ENCODE measurements around the gene GSG1.
"Not testable (repeated sequence)": the region's sequence is repeated elsewhere in the genome, so short reads cannot be mapped to it uniquely, and the experiment has no call there.

Gene GSG1

GRCh38 chr12:13075786-13076570 lies 27.5 kb downstream of the GSG1 start:
- Histone ChIP-seq H3K4me3 (ENCODE audit: low read length) (no peak overlapping the region), H3K4me1 (ENCODE audit: insufficient read depth, low read length) (peaks cover 7% of the 10 kb centered on the region), H3K9me3 (ENCODE audit: low read length) (peaks cover 3% of the 10 kb centered on the region), H3K36me3 (ENCODE audit: insufficient read depth, low read length) (no peaks in the 10 kb centered on the region), H2AFZ (ENCODE audit: low read depth, low read length) (no peak overlapping the region), H3K27me3 (ENCODE audit: insufficient read depth, low read length) (no peaks in the 10 kb centered on the region)

GRCh38 chr12:13075118-13075480 lies 28.4 kb downstream of the GSG1 start:
- Histone ChIP-seq H2AFZ (ENCODE audit: low read depth, low read length) (no peak overlapping the region), H3K4me3 (ENCODE audit: low read length) (no peak overlapping the region), H3K9me3 (ENCODE audit: low read length) (peaks cover 3% of the 10 kb centered on the region), H3K36me3 (ENCODE audit: insufficient read depth, low read length) (no peaks in the 10 kb centered on the region), H3K4me1 (ENCODE audit: insufficient read depth, low read length) (peaks cover 7% of the 10 kb centered on the region), H3K27me3 (ENCODE audit: insufficient read depth, low read length) (no peaks in the 10 kb centered on the region)

GRCh38 chr12:13074396-13075117 lies 28.9 kb downstream of the GSG1 start:
- H2AFZ ChIP-seq (ENCODE audit: low read depth, low read length) = no peak overlapping the region
- H3K27me3 ChIP-seq (ENCODE audit: insufficient read depth, low read length) = no peaks in the 10 kb centered on the region
- peaks cover 3% of the 10 kb centered on the region for H3K9me3 ChIP-seq (ENCODE audit: low read length)
- H3K36me3 ChIP-seq (ENCODE audit: insufficient read depth, low read length) = no peaks in the 10 kb centered on the region
- no peak overlapping the region for H3K4me3 ChIP-seq (ENCODE audit: low read length)
- peaks cover 4% of the 10 kb centered on the region for H3K4me1 ChIP-seq (ENCODE audit: insufficient read depth, low read length)

- H3K4me1 ChIP-seq (ENCODE audit: insufficient read depth, low read length) = no peaks in the 10 kb centered on the region
- no peak overlapping the region for H3K4me3 ChIP-seq (ENCODE audit: low read length)
- H2AFZ ChIP-seq (ENCODE audit: low read depth, low read length) = no peak overlapping the region
- H3K27me3 ChIP-seq (ENCODE audit: insufficient read depth, low read length) = no peaks in the 10 kb centered on the region
- peaks cover 3% of the 10 kb centered on the region for H3K9me3 ChIP-seq (ENCODE audit: low read length)
- H3K36me3 ChIP-seq (ENCODE audit: insufficient read depth, low read length) = peaks cover 4% of the 10 kb centered on the region
Observed at GRCh38 chr12:13073173-13073572, 30.3 kb downstream of the GSG1 start.

DNA sequence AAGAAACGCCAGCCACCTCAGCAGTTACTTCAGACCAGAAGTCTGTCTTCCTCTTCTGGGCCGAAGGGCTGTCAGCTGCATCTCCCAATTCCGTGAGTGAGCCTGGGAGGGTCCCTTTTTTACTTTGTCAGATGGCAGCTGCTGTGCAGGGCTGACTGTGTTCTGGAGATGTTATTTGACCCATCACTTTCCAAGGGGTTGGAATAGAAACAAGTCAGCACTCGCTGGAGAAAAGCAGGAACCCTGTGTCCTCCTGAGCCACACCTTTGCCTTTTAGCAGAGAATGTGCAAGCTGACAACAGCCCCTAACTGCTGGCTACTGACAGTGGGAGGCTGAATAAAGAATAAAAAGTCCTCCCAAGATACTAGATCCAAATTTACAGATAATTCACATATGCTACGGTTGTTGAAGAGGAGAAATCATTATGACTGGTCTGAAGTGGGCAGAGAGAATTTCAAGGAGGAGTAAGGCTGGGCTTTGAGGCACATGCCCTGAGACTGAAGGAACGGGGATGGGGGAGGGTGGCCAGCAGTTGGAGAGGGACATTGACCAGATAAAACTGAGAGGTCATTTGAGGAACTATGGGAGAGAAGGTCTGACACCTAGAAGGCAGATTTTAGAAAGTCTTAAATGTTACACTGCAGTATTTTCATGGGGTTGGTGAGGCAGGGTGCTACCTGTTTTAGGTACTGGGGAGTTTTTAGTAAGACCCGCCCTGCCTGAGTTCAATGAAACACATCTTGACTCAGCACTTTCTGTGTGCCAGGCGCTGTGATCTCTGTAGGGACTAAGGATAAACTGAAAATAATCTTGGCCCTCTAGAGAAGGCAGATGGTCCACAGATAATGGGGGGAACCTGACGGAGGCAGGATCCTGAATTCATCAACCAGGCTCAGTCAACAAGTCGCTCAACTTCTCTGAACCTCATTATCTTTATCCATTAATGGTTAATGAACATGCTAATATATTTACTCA lies 31.9 kb downstream of the GSG1 start:
- H3K4me3 ChIP-seq (ENCODE audit: low read length) = no peak overlapping the region
- H3K36me3 ChIP-seq (ENCODE audit: insufficient read depth, low read length) = peaks cover 6% of the 10 kb centered on the region
- no peaks in the 10 kb centered on the region for H3K9me3 ChIP-seq (ENCODE audit: low read length)
- no peaks in the 10 kb centered on the region for H3K4me1 ChIP-seq (ENCODE audit: insufficient read depth, low read length)
- H2AFZ ChIP-seq (ENCODE audit: low read depth, low read length) = no peak overlapping the region
- no peaks in the 10 kb centered on the region for H3K27me3 ChIP-seq (ENCODE audit: insufficient read depth, low read length)

DNA sequence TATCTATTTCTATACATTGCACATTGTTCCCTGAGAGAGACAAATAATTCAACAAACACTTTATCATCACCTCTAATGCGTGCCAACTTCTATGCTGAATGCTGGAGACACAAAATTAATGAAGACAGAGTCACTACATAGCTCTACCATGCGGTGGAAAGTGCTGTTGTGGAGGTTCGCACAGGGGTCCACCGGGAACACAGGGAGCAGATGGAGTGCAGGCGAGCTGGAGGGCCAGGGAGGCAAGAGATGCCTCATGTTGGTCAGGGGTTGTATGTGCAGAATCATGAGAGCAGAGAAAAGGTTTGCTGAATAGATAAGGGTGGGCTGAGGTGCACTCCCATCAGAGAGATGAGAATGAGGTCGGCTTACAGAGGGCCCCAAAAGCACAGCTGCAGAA lies 34.1 kb downstream of the GSG1 start:
- Histone ChIP-seq H3K27me3 (ENCODE audit: insufficient read depth, low read length) (no peaks in the 10 kb centered on the region), H3K4me3 (ENCODE audit: low read length) (no peak overlapping the region), H3K36me3 (ENCODE audit: insufficient read depth, low read length) (peaks cover 6% of the 10 kb centered on the region), H2AFZ (ENCODE audit: low read depth, low read length) (no peak overlapping the region), H3K9me3 (ENCODE audit: low read length) (no peaks in the 10 kb centered on the region), H3K4me1 (ENCODE audit: insufficient read depth, low read length) (no peaks in the 10 kb centered on the region)

- no peaks in the 10 kb centered on the region for H3K4me1 ChIP-seq (ENCODE audit: insufficient read depth, low read length)
- H3K9me3 ChIP-seq (ENCODE audit: low read length) = no peaks in the 10 kb centered on the region
- peaks cover 6% of the 10 kb centered on the region for H3K36me3 ChIP-seq (ENCODE audit: insufficient read depth, low read length)
- H2AFZ ChIP-seq (ENCODE audit: low read depth, low read length) = no peak overlapping the region
- no peaks in the 10 kb centered on the region for H3K27me3 ChIP-seq (ENCODE audit: insufficient read depth, low read length)
- H3K4me3 ChIP-seq (ENCODE audit: low read length) = no peak overlapping the region
Observed at GRCh38 chr12:13067322-13067721, 36.1 kb downstream of the GSG1 start.

- H3K4me3 ChIP-seq (ENCODE audit: low read length) = no peak overlapping the region
- peaks cover 6% of the 10 kb centered on the region for H3K36me3 ChIP-seq (ENCODE audit: insufficient read depth, low read length)
- H3K27me3 ChIP-seq (ENCODE audit: insufficient read depth, low read length) = no peaks in the 10 kb centered on the region
- H3K9me3 ChIP-seq (ENCODE audit: low read length) = no peaks in the 10 kb centered on the region
- no peaks in the 10 kb centered on the region for H3K4me1 ChIP-seq (ENCODE audit: insufficient read depth, low read length)
- no peak overlapping the region for H2AFZ ChIP-seq (ENCODE audit: low read depth, low read length)
Observed at GRCh38 chr12:13066459-13066858, 37.0 kb downstream of the GSG1 start.

DNA sequence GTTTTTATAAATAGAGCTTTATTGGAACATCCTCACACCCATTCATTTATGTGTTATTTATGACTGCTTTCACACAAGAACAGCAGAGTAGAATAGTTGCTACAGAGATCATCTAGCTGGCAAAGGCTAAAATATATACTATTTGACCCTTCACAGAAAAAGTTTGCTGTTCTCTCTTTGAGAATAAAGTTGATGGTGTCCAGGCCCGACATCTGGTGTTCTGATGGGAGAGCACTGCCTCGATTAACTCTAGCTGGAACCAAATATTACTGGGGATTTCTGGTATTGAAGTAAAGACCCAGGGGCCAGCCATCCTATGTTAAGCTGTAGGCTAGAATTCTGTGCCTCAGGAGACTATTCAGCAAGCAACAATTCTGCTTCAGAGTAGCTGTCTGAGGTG lies 37.5 kb downstream of the GSG1 start:
- Histone ChIP-seq H3K36me3 (ENCODE audit: insufficient read depth, low read length) (peaks cover 8% of the 10 kb centered on the region), H2AFZ (ENCODE audit: low read depth, low read length) (no peak overlapping the region), H3K9me3 (ENCODE audit: low read length) (no peaks in the 10 kb centered on the region), H3K4me1 (ENCODE audit: insufficient read depth, low read length) (no peaks in the 10 kb centered on the region), H3K4me3 (ENCODE audit: low read length) (no peak overlapping the region), H3K27me3 (ENCODE audit: insufficient read depth, low read length) (no peaks in the 10 kb centered on the region)

GRCh38 chr12:13062669-13063068 lies 40.8 kb downstream of the GSG1 start:
- Histone ChIP-seq H3K36me3 (ENCODE audit: insufficient read depth, low read length) (peaks cover 2% of the 10 kb centered on the region), H3K9me3 (ENCODE audit: low read length) (peaks cover under 1% of the 10 kb centered on the region), H3K4me3 (ENCODE audit: low read length) (no peak overlapping the region), H2AFZ (ENCODE audit: low read depth, low read length) (no peak overlapping the region), H3K4me1 (ENCODE audit: insufficient read depth, low read length) (no peaks in the 10 kb centered on the region), H3K27me3 (ENCODE audit: insufficient read depth, low read length) (no peaks in the 10 kb centered on the region)

- Histone ChIP-seq H3K4me1 (ENCODE audit: insufficient read depth, low read length) (no peaks in the 10 kb centered on the region), H3K9me3 (ENCODE audit: low read length) (peaks cover 2% of the 10 kb centered on the region), H3K36me3 (ENCODE audit: insufficient read depth, low read length) (peaks cover 2% of the 10 kb centered on the region), H2AFZ (ENCODE audit: low read depth, low read length) (no peak overlapping the region), H3K4me3 (ENCODE audit: low read length) (no peak overlapping the region), H3K27me3 (ENCODE audit: insufficient read depth, low read length) (no peaks in the 10 kb centered on the region)
Observed at GRCh38 chr12:13061377-13061776, 42.1 kb downstream of the GSG1 start.

DNA sequence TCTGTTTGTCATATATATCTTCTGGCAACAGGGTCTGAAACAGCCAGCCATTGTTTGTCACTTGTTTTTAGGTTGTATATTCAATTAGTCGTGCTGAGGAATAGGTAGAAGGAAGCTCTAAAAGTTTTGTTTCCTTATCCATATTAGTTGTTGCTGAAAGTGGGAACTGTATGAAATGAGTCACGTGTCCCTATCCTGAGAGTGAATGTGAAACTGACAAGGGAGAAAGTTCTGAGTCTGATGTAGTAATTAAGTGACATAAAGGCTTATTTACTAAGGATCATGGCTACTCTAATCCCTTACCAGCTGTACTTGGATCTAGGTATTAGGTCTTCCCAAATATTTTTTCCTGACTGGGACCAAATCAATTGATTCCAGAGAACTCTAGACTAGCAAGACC lies 42.9 kb downstream of the GSG1 start:
- no peak overlapping the region for H3K4me3 ChIP-seq (ENCODE audit: low read length)
- H2AFZ ChIP-seq (ENCODE audit: low read depth, low read length) = no peak overlapping the region

GRCh38 chr12:13053617-13054016 lies 49.9 kb downstream of the GSG1 start:
- not testable (repeated sequence) for H3K9me3 ChIP-seq (ENCODE audit: low read length); H3K36me3 ChIP-seq (ENCODE audit: insufficient read depth, low read length); H2AFZ ChIP-seq (ENCODE audit: low read depth, low read length); H3K4me3 ChIP-seq (ENCODE audit: low read length); H3K27me3 ChIP-seq (ENCODE audit: insufficient read depth, low read length)
- H3K4me1 ChIP-seq (ENCODE audit: insufficient read depth, low read length) = peaks cover 11% of the 10 kb centered on the region

More for the DNA sequence above, 42.9 kb downstream of the GSG1 start:
- Histone ChIP-seq H3K4me1 (ENCODE audit: insufficient read depth, low read length) (no peaks in the 10 kb centered on the region), H3K9me3 (ENCODE audit: low read length) (peaks cover 2% of the 10 kb centered on the region), H3K27me3 (ENCODE audit: insufficient read depth, low read length) (no peaks in the 10 kb centered on the region), H3K36me3 (ENCODE audit: insufficient read depth, low read length) (peaks cover 2% of the 10 kb centered on the region)

All from neuron (in vitro differentiated cells).